Heart left ventricle (tissue), 16 donors: ENCODE data around the gene DIAPH2. TPM values are rescaled to one million over a fixed set of nuclear protein-coding genes. Genes with fewer than 3 reads are reported as not detected.

ENCODE experiments used
- ATAC-seq, 4 donors: fragments of 200-7000 bp; cut with Tn5 transposase; one replicate each; pipeline ENCODE4 v1.9.1; 2020 to 2022; ENCODE audit warnings: moderate library complexity in 4 of 4, mild to moderate bottlenecking in 3 of 4, moderate number of reproducible peaks in 1 of 4
- DNase-seq, 5 donors: peaks; one replicate each; pipeline ENCODE4 v3.0.0-alpha.2; 2020
- H3K27ac ChIP-seq, 12 donors: fragments of 200-600 bp; sonication (generic) in 4 of 12; one replicate each; pipeline versions ENCODE4 v1.5.0 to v1.8.0; 2016 to 2022; ENCODE audit warnings: mild to moderate bottlenecking in 2 of 12
- H3K27me3 ChIP-seq, 9 donors: fragments of 200-600 bp; sonication (generic) in 2 of 9; one replicate each; pipeline versions ENCODE4 v1.5.1 to v1.8.0; 2016 to 2022; ENCODE audit warnings: mild to moderate bottlenecking in 3 of 9
- H3K36me3 ChIP-seq, 9 donors: fragments of 200-600 bp; sonication (generic) in 2 of 9; one replicate each; pipeline versions ENCODE4 v1.5.0 to v1.8.0; 2018 to 2022; ENCODE audit warnings: mild to moderate bottlenecking in 2 of 9
- H3K4me1 ChIP-seq, 12 donors: fragments of 200-600 bp; sonication (generic) in 4 of 12; one replicate each; pipeline versions ENCODE4 v1.5.0 to v1.8.0; 2016 to 2022; ENCODE audit warnings: mild to moderate bottlenecking in 3 of 12
- H3K4me3 ChIP-seq, 12 donors: fragments of 200-600 bp; sonication (generic) in 4 of 12; one replicate each; pipeline versions ENCODE4 v1.5.0 to v1.8.0; 2017 to 2022; ENCODE audit warnings: mild to moderate bottlenecking in 9 of 12, moderate library complexity in 4 of 12
- H3K9me3 ChIP-seq, 12 donors: fragments of 200-600 bp; sonication (generic) in 4 of 12; one replicate each; pipeline versions ENCODE4 v1.5.0 to v1.8.0; 2016 to 2022; ENCODE audit warnings: mild to moderate bottlenecking in 1 of 12
- CTCF ChIP-seq, 12 donors: fragments of 200-600 bp; sonication (generic) in 4 of 12; IDR thresholded peaks; one replicate each; pipeline versions ENCODE4 v1.5.0 to v1.8.0; 2018 to 2022; ENCODE audit warnings: antibody characterized with exemption in 12 of 12, mild to moderate bottlenecking in 5 of 12
- POLR2A ChIP-seq, 2 donors: fragments of 450-650 bp; IDR thresholded peaks; one replicate each; pipeline ENCODE4 v1.6.1; 2017; ENCODE audit warnings: antibody characterized with exemption in 2 of 2, mild to moderate bottlenecking in 2 of 2, moderate library complexity in 2 of 2
- WGBS, 4 donors: extraction: QIAGEN DNeasy Blood & Tissue Kit in 2 of 4; methylation state at CpG; one replicate each; pipeline versions ENCODE4 v1.1.5 to v1.1.7; 2013 to 2018; 5-methylcytosine and 5-hydroxymethylcytosine counted together
- intact Hi-C, 10 donors: fragments of 100-400 bp; cut with DNase I; formaldehyde crosslinking; loops; one replicate each; pipeline versions ENCODE4 v1.11.1 to v1.14.2; 2022
- polyA plus RNA-seq, 2 donors: library from polyadenylated mRNA; stranded (reverse); fragments of 200-250 nt; gene quantifications; one replicate each; pipeline ENCODE4 v1.2.3, GENCODE V29; 2013
- total RNA-seq, 9 donors: library from RNA; depleted of rRNA in 2 of 9; stranded (reverse); fragments of >200 nt in 2 of 9; fragmentation: NEBNext Ultra II Directional in 3 of 9; extraction: Animal tissue kit (Norgen Biotek cat#: 25700) in 3 of 9; gene quantifications; one replicate each; pipeline versions ENCODE4 v1.1.0 to v1.2.4, GENCODE V29; 2016 to 2023
- donor health status: ischemic (EF 13 %, LVEDD 7.1; RV severe dilation, severe dysfunction).
- donor health status: healthy with polysubstance abuse.
- donor health status: DM: no; HTN: yes; CAD: no.
- donor health status: DM: no; HTN: no; CAD: no.
- donor health status: ischemic (EF 25% LVEDD 6.9; RV normal size, moderate dysfunction).
- donor health status: ischemic (EF 25% LVEDD 5.7; RV mildly dilated, moderate dysfunction).
- donor health status: healthy.
- donor health status: DM: yes; HTN: yes; CAD: no.
- donor health status: ischemic (EF 35%, LVEDD 5.7; RV mildly dilated, moderate dysfunction).
- donor health status: nonischemic (EF 11% LVEDD 7.7; RV severe dilation, severe dysfunction).
- donor health status: DM: yes; HTN: yes; CAD: no.
- donor health status: PGD.
- donor health status: ischemic (EF 29% LVEDD 5.4; RV normal size, mild dysfunction).
- donor health status: nonischemic (EF 23%, LVEDD 6.1; RV moderate dilation, normal function).

DIAPH2 gene
- total and polyA plus RNA-seq, 11 donors = 3.7 to 18.8 (median 12.3) TPM

GRCh38 chrX:96834137-96834536 is 149.5 kb downstream of the DIAPH2 start:
- no peak for DNase-seq
- ATAC-seq = no peak
- Histone ChIP-seq H3K9me3 (no peaks in the 10 kb centered on the region), H3K36me3 (no peaks in the 10 kb centered on the region), H3K4me3 (no peak overlapping the region), H3K27ac (no peak overlapping the region), H3K27me3 (no peaks in the 10 kb centered on the region), H3K4me1 (peaks cover 0 to 6% (median 0%) of the 10 kb centered on the region in 12 donors)
- intact Hi-C loops = no loop called here
- no peak for TF ChIP-seq POLR2A (IDR thresholded peaks at IDR 0.05)
- no peak for TF ChIP-seq CTCF (IDR thresholded peaks at IDR 0.05)
- WGBS, 4 donors = 72 to 95% (median 81%) methylated on average over 1 of the region's 1 CpG

GRCh38 chrX:96835660-96836289 is 151.1 kb downstream of the DIAPH2 start:
- DNase-seq (no peak), ATAC-seq (no peak)
- Histone ChIP-seq H3K9me3 (no peaks in the 10 kb centered on the region), H3K36me3 (no peaks in the 10 kb centered on the region), H3K27ac (no peak overlapping the region), H3K27me3 (no peaks in the 10 kb centered on the region), H3K4me1 (peaks cover 0 to 6% (median 0%) of the 10 kb centered on the region in 12 donors), H3K4me3 (no peak overlapping the region)
- TF ChIP-seq CTCF (IDR thresholded peaks at IDR 0.05) (no peak), POLR2A (IDR thresholded peaks at IDR 0.05) (no peak)
- intact Hi-C loops = no loop called here
- 79 to 90% (median 87%) methylated on average over 5 of the region's 5 CpGs for WGBS, 4 donors

- Histone ChIP-seq H3K27me3 (no peaks in the 10 kb centered on the region), H3K4me3 (no peak overlapping the region), H3K4me1 (peaks cover 0 to 2% (median 0%) of the 10 kb centered on the region in 12 donors), H3K36me3 (no peaks in the 10 kb centered on the region), H3K9me3 (no peaks in the 10 kb centered on the region), H3K27ac (no peak overlapping the region)
- DNase-seq (no peak), ATAC-seq (no peak)
- 70 to 92% (median 83%) methylated on average over 3 of the region's 3 CpGs for WGBS, 4 donors
- intact Hi-C loops = no loop called here
- TF ChIP-seq POLR2A (IDR thresholded peaks at IDR 0.05) (no peak), CTCF (IDR thresholded peaks at IDR 0.05) (no peak)
Measured at GRCh38 chrX:96837808-96838207, 153.2 kb downstream of the DIAPH2 start.

GRCh38 chrX:96838537-96838936 is 153.9 kb downstream of the DIAPH2 start:
- H3K36me3 ChIP-seq = no peaks in the 10 kb centered on the region
- ATAC-seq = no peak

More at GRCh38 chrX:96838537-96838936, 153.9 kb downstream of the DIAPH2 start:
- TF ChIP-seq CTCF (IDR thresholded peaks at IDR 0.05) (no peak), POLR2A (IDR thresholded peaks at IDR 0.05) (no peak)
- no peak for DNase-seq
- Histone ChIP-seq H3K4me1 (no peaks in the 10 kb centered on the region), H3K4me3 (no peak overlapping the region), H3K27ac (no peak overlapping the region), H3K27me3 (no peaks in the 10 kb centered on the region), H3K9me3 (no peaks in the 10 kb centered on the region)
- 46 to 92% (median 91%) methylated on average over 1 of the region's 1 CpG for WGBS, 4 donors
- intact Hi-C loops = no loop called here
